Trophoblast cell (in vitro differentiated cells and primary cell): ENCODE data around the gene GH2.
"Not testable (repeated sequence)": the region's sequence is repeated elsewhere in the genome, so short reads cannot be mapped to it uniquely, and the experiment has no call there.

ENCODE experiments used
- DNase-seq, 2 donors: peaks; one replicate each; pipeline ENCODE4 v3.0.0-alpha.2; 2016
- H2AFZ ChIP-seq: 2 replicates; pipeline ENCODE4 v1.6.1; 2013; ENCODE audit warnings: low read length, moderate library complexity, mild to moderate bottlenecking; ENCODE audit not compliant: insufficient read depth, poor library complexity
- H2AK5ac ChIP-seq: 2 replicates; pipeline ENCODE4 v1.6.1; 2013; ENCODE audit warnings: mild to moderate bottlenecking, low read length
- H2BK120ac ChIP-seq: 2 replicates; pipeline ENCODE4 v1.6.1; 2013; ENCODE audit warnings: low read length, mild to moderate bottlenecking, moderate library complexity; ENCODE audit not compliant: insufficient read depth, poor library complexity
- H2BK12ac ChIP-seq: 2 replicates; pipeline ENCODE4 v1.6.1; 2013; ENCODE audit warnings: mild to moderate bottlenecking, low read length, moderate library complexity
- H2BK5ac ChIP-seq: 2 replicates; pipeline ENCODE4 v1.6.1; 2013; ENCODE audit warnings: low read length, low read depth, moderate library complexity, mild to moderate bottlenecking; ENCODE audit not compliant: poor library complexity
- H3K14ac ChIP-seq: 2 replicates; pipeline ENCODE4 v1.6.1; 2013; ENCODE audit warnings: mild to moderate bottlenecking, low read length
- H3K18ac ChIP-seq: 2 replicates; pipeline ENCODE4 v1.6.1; 2013; ENCODE audit warnings: mild to moderate bottlenecking, low read length
- H3K23ac ChIP-seq: 2 replicates; pipeline ENCODE4 v1.6.1; 2013; ENCODE audit warnings: low read length
- H3K27ac ChIP-seq: 2 replicates; pipeline ENCODE4 v1.5.1; 2013; ENCODE audit warnings: low read depth, mild to moderate bottlenecking, inconsistent platforms, low read length, moderate library complexity
- H3K27me3 ChIP-seq: 2 replicates; pipeline ENCODE4 v1.6.1; 2013; ENCODE audit warnings: inconsistent platforms, mild to moderate bottlenecking, low read length, moderate library complexity; ENCODE audit not compliant: insufficient read depth
- H3K36me3 ChIP-seq, 2 experiments: 1 replicate in 1 of 2; 2 replicates in 1 of 2; pipeline ENCODE4 v1.6.1; 2013; ENCODE audit warnings: low read length in 2 of 2, mild to moderate bottlenecking in 2 of 2, moderate library complexity in 1 of 2; ENCODE audit not compliant: insufficient read depth in 2 of 2, control insufficient read depth in 1 of 2
- H3K4ac ChIP-seq: 2 replicates; pipeline ENCODE4 v1.6.1; 2013; ENCODE audit warnings: low read depth, mild to moderate bottlenecking, low read length, moderate library complexity
- H3K4me1 ChIP-seq, 2 experiments: 1 replicate in 1 of 2; 2 replicates in 1 of 2; pipeline ENCODE4 v1.6.1; 2013; ENCODE audit warnings: low read length in 2 of 2, mild to moderate bottlenecking in 2 of 2, moderate library complexity in 1 of 2; ENCODE audit not compliant: insufficient read depth in 2 of 2, control insufficient read depth in 1 of 2
- H3K4me2 ChIP-seq: 2 replicates; pipeline ENCODE4 v1.6.1; 2013; ENCODE audit warnings: inconsistent platforms, mild to moderate bottlenecking, low read length, moderate library complexity
- H3K4me3 ChIP-seq: 2 replicates; pipeline ENCODE4 v1.5.1; 2013; ENCODE audit warnings: mild to moderate bottlenecking, low read depth, low read length, inconsistent platforms
- H3K79me1 ChIP-seq: one replicate; pipeline ENCODE4 v1.6.1; 2013; ENCODE audit warnings: low read length
- H3K79me2 ChIP-seq: 2 replicates; pipeline ENCODE4 v1.6.1; 2013; ENCODE audit warnings: low read length, mild to moderate bottlenecking; ENCODE audit not compliant: control insufficient read depth, insufficient read depth, poor library complexity
- H3K9ac ChIP-seq: 2 replicates; pipeline ENCODE4 v1.6.1; 2013; ENCODE audit warnings: mild to moderate bottlenecking, low read length
- H3K9me3 ChIP-seq: 2 replicates; pipeline ENCODE4 v1.6.1; 2013; ENCODE audit warnings: low read depth, mild to moderate bottlenecking, control low read depth, inconsistent platforms, low read length; ENCODE audit not compliant: insufficient read depth
- H4K12ac ChIP-seq: 2 replicates; pipeline ENCODE4 v1.6.1; 2013; ENCODE audit warnings: low read depth, mild to moderate bottlenecking, low read length, moderate library complexity
- H4K8ac ChIP-seq: 2 replicates; pipeline ENCODE4 v1.6.1; 2013; ENCODE audit warnings: low read depth, mild to moderate bottlenecking, low read length, moderate library complexity
- H4K91ac ChIP-seq: one replicate; pipeline ENCODE4 v1.6.1; 2013; ENCODE audit warnings: low read depth, mild to moderate bottlenecking, low read length, moderate library complexity
- WGBS: extraction: QIAGEN DNeasy Blood & Tissue Kit; methylation state at CpG from one replicate; pipeline ENCODE4 v1.1.7; 2013; ENCODE audit warnings: missing lambda C conversion rate; ENCODE audit not compliant: insufficient read length, insufficient coverage; ENCODE audit errors: extremely low coverage; 5-methylcytosine and 5-hydroxymethylcytosine counted together

The GH2 gene

DNA sequence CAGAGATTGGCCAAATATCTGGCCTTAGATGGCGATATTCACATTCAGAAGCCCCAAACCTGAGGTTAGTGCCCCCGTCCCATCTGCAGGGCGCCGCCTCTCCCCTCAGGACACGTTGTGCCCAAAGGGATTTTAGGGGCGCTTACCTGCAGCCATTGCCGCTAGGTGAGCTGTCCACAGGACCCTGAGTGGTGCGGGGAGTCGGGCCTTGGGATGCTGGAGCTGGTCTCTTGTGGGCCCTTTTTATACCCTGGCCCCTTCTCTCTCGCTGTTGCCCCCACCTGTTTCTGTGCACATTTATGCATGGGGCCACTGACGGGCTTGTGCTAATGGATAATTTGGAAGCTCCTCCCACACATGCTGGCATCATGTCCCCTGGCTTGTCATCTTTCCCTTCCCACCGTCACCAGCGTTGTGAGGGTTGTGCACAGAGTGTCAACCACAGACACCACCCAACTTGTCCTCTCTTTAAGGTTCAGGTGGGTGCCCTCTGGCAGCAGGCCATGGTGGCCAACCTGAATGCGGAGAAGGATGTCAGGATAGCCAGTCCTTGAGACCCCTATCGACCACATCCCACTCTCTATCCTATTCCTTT, 29.4 kb upstream of the GH2 start, which contains the start of gene CSHL1:
Gene CSHL1 (minus strand): TSS at position 218 of the 595 bp plus-strand sequence. CDS start 62 bp downstream, at position 156.
- Histone ChIP-seq H2AFZ (no peak within 1 kb of the TSS), H3K23ac (no peak within 1 kb of the TSS), H4K8ac (no peak within 1 kb of the TSS), H3K79me1 (no peaks in the 10 kb centered on the region), H3K27me3 (no peaks in the 10 kb centered on the region), H3K4me2 (no peak within 1 kb of the TSS), H3K9me3 (no peaks in the 10 kb centered on the region), H2BK12ac (no peak within 1 kb of the TSS), H3K9ac (no peak within 1 kb of the TSS), H4K91ac (no peak within 1 kb of the TSS), H3K18ac (no peak within 1 kb of the TSS), H3K4me1 (no peaks in the 10 kb centered on the region), H2BK5ac (no peak within 1 kb of the TSS), H3K27ac (no peak within 1 kb of the TSS), H4K12ac (no peak within 1 kb of the TSS), H3K36me3 (no peaks in the 10 kb centered on the region), H2BK120ac (no peak within 1 kb of the TSS), H3K4ac (no peak within 1 kb of the TSS), H3K79me2 (no peaks in the 10 kb centered on the region), H3K4me3 (no peak within 1 kb of the TSS), H2AK5ac (no peak within 1 kb of the TSS), H3K14ac (no peak within 1 kb of the TSS)
- no peak for DNase-seq
- WGBS, result no CpG with 5 or more reads among the region's 15 CpGs

DNA sequence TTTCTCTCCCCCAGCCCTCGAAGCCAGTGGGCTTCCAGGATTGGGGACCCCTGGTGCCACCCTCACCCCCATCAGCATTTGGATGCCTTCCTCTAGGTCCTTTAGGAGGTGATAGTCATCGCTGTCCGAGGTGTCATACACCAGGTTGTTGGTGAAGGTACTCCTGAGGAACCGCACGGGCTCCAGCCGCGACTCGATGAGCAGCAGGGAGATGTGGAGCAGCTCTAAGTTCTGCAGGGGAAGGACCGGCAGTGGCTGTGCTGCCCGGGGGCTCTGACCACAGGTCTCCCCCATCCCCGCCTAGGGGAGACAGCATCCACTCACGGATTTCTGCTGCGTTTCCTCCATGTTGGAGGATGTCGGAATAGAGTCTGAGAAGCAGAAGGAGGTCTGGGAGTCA, 28.4 kb upstream of the GH2 start:
- Histone ChIP-seq H3K79me2 (no peaks in the 10 kb centered on the region), H2BK5ac (no peak overlapping the region), H3K18ac (no peak overlapping the region), H3K4me1 (no peaks in the 10 kb centered on the region), H4K91ac (no peak overlapping the region), H4K8ac (no peak overlapping the region), H2AFZ (no peak overlapping the region), H3K9me3 (no peaks in the 10 kb centered on the region), H3K27me3 (no peaks in the 10 kb centered on the region), H3K27ac (no peak overlapping the region), H3K4me3 (no peak overlapping the region), H2AK5ac (no peak overlapping the region), H3K14ac (no peak overlapping the region), H2BK12ac (no peak overlapping the region), H3K9ac (no peak overlapping the region), H3K4me2 (no peak overlapping the region), H3K79me1 (no peaks in the 10 kb centered on the region), H3K36me3 (no peaks in the 10 kb centered on the region), H3K4ac (no peak overlapping the region), H4K12ac (no peak overlapping the region), H3K23ac (no peak overlapping the region), H2BK120ac (no peak overlapping the region)
- DNase-seq, result no peak
- WGBS, result no CpG with 5 or more reads among the region's 14 CpGs

DNA sequence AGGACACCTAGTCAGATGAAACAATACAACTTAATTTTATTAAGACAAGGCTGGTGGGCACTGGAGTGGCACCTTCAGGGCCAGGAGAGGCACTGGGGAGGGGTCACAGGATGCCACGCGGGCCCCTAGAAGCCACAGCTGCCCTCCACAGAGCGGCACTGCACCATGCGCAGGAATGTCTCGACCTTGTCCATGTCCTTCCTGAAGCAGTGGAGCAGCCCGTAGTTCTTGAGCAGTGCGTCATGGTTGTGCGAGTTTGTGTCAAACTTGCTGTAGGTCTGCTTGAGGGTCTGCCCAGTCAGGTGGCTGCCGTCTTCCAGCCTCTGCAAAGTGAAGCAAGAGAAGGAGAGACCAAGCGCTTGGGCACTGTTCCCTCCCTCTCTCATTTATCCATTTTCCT, 27.8 kb upstream of the GH2 start:
- not testable (repeated sequence) for H3K4ac ChIP-seq, H3K4me2 ChIP-seq, H3K23ac ChIP-seq, H4K8ac ChIP-seq, H3K79me1 ChIP-seq, H2BK12ac ChIP-seq, H3K27ac ChIP-seq, H3K9ac ChIP-seq, H3K4me3 ChIP-seq, H2BK120ac ChIP-seq, H3K79me2 ChIP-seq, H4K91ac ChIP-seq, H3K18ac ChIP-seq, H3K36me3 ChIP-seq, H2BK5ac ChIP-seq, H4K12ac ChIP-seq, H3K9me3 ChIP-seq, H3K27me3 ChIP-seq, H2AFZ ChIP-seq, H3K14ac ChIP-seq, H2AK5ac ChIP-seq, H3K4me1 ChIP-seq
- WGBS, result no CpG with 5 or more reads among the region's 10 CpGs
- peak; percentile 3 to 46 for DNase-seq

DNA sequence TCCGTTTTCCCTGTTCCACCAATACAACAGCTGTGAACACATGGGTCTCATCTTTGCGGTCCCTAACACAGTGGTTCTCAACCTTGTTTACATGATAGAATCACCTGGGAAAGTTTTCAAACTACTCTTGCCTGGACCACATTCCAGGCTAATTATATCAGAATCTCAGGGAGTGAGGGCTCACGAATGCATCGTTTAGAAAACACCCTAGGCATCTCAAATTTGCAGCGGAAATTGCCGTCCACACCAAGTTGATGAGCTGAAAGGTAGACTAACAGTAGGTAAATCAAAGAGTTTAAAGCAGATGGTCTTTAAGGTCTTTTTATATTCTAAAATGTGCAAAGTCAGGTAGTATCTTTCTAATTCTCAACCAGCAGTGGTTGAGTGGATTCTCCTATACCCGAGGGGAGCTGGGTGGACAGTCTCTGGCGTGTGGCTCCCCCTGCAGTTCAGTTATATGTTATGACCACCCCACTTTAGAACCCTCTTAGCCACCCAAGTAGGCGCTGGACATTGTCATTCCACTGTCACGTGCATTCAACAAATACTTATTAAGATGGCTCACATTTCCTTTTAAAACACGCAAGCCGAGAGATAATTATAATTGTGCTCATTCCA, 25.5 kb upstream of the GH2 start:
- H3K23ac ChIP-seq, H3K4me1 ChIP-seq, H2AFZ ChIP-seq, H2BK12ac ChIP-seq, H3K4me3 ChIP-seq, H3K4me2 ChIP-seq, H4K8ac ChIP-seq, H3K14ac ChIP-seq, H2AK5ac ChIP-seq, H3K27ac ChIP-seq, H4K91ac ChIP-seq, H3K4ac ChIP-seq, H3K18ac ChIP-seq, H3K9ac ChIP-seq, H3K79me2 ChIP-seq, H4K12ac ChIP-seq, H3K36me3 ChIP-seq, H3K79me1 ChIP-seq, H2BK120ac ChIP-seq, H3K9me3 ChIP-seq, H3K27me3 ChIP-seq, H2BK5ac ChIP-seq: not testable (repeated sequence)
- peak; percentile 80 to 96 for DNase-seq
- no CpG with 5 or more reads among the region's 12 CpGs for WGBS
